Activated CD4-positive, alpha-beta memory T cell treated with anti-CD3 and anti-CD28 coated beads for 36 hours (primary cell): ENCODE results near the gene PLXNA4. TPM values are rescaled to one million over a fixed set of nuclear protein-coding genes. Genes with fewer than 3 reads are reported as not detected.

Source experiments
- CTCF ChIA-PET: fragments of 350-600 bp; sonication (Branson Sonifier 250); formaldehyde crosslinking; loops from one replicate; lab custom pipeline; 2021; ENCODE audit warnings: antibody characterized with exemption, inconsistent platforms; lab: Charles Lee
- POLR2A ChIA-PET: fragments of 350-600 bp; sonication (Branson Sonifier 250); formaldehyde crosslinking; loops from one replicate; lab custom pipeline; 2021; ENCODE audit warnings: antibody characterized with exemption; lab: Charles Lee
- DNase-seq: peaks from one replicate; pipeline ENCODE4 v3.0.0-alpha.2; 2020
- H3K27ac Mint-ChIP-seq: one replicate; pipeline ENCODE4 v1.8.0; 2021; ENCODE audit warnings: mixed read lengths
- H3K27me3 Mint-ChIP-seq: one replicate; pipeline ENCODE4 v1.8.0; 2021; ENCODE audit warnings: mixed read lengths
- H3K36me3 Mint-ChIP-seq: one replicate; pipeline ENCODE4 v1.8.0; 2021; ENCODE audit warnings: mixed read lengths
- H3K4me1 Mint-ChIP-seq: one replicate; pipeline ENCODE4 v1.8.0; 2021; ENCODE audit warnings: low read depth, mixed read lengths
- H3K4me3 Mint-ChIP-seq: one replicate; pipeline ENCODE4 v1.8.0; 2021; ENCODE audit warnings: mild to moderate bottlenecking, mixed read lengths
- H3K9me3 Mint-ChIP-seq: one replicate; pipeline ENCODE4 v1.8.0; 2021; ENCODE audit warnings: mixed read lengths
- intact Hi-C: fragments of 100-400 bp; cut with micrococcal nuclease; formaldehyde crosslinking; loops from one replicate; pipeline ENCODE4 v1.15.1; 2023
- total RNA-seq, 2 experiments: library from RNA; stranded (reverse); gene quantifications; one replicate each; pipeline ENCODE4 v1.2.3, GENCODE V29; 2021

The PLXNA4 gene
- total RNA-seq, 2 experiments from 2014 or later: 0.17 to 0.24 TPM

- ChIA-PET CTCF (no interaction called here), POLR2A (no interaction called here)
- Mint-ChIP-seq H3K4me3 (no peak overlapping the region), H3K36me3 (no peaks in the 10 kb centered on the region), H3K27ac (no peak overlapping the region), H3K27me3 (no peaks in the 10 kb centered on the region), H3K4me1 (no peaks in the 10 kb centered on the region), H3K9me3 (no peaks in the 10 kb centered on the region)
- intact Hi-C loops: no loop called here
- no peak for DNase-seq
These were observed 378.5 kb downstream of the PLXNA4 start for GRCh38 chr7:132197772-132198171.

- H3K27ac Mint-ChIP-seq: no peak overlapping the region
- H3K9me3 Mint-ChIP-seq: no peaks in the 10 kb centered on the region
These were observed 382.4 kb downstream of the PLXNA4 start for GRCh38 chr7:132193898-132194297.

DNA sequence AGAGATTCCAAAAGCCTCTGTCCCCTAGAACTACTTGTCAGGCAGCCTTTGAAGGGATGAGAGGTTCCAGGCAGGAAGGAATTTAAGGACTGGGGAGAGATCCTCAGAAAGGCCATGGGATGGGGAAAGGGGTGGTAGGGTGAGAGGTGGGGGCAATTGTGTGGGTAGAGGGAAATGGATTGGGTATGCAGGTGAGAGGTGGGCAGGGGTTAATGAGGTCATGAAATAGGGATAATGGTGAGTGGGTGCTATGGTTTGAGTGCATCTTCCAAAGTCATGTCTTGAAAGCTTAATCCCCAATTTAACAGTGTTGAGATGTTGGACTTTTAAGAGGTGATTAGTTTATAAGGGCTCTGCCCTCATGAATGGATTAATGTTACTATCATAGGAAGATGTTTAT is 383.5 kb downstream of the PLXNA4 start:
- Mint-ChIP-seq H3K9me3 (peaks cover 2% of the 10 kb centered on the region), H3K4me1 (no peaks in the 10 kb centered on the region), H3K27ac (no peak overlapping the region), H3K27me3 (no peaks in the 10 kb centered on the region), H3K4me3 (no peak overlapping the region), H3K36me3 (no peaks in the 10 kb centered on the region)
- intact Hi-C loops: no loop called here
- no peak for DNase-seq
- POLR2A ChIA-PET: no interaction called here
- CTCF ChIA-PET: no interaction called here

More at GRCh38 chr7:132193898-132194297, 382.4 kb downstream of the PLXNA4 start:
- no peaks in the 10 kb centered on the region for H3K27me3 Mint-ChIP-seq
- ChIA-PET CTCF (no interaction called here), POLR2A (no interaction called here)
- no peaks in the 10 kb centered on the region for H3K4me1 Mint-ChIP-seq
- no peaks in the 10 kb centered on the region for H3K36me3 Mint-ChIP-seq
- no peak for DNase-seq
- H3K4me3 Mint-ChIP-seq: no peak overlapping the region
- intact Hi-C loops: no loop called here

DNA sequence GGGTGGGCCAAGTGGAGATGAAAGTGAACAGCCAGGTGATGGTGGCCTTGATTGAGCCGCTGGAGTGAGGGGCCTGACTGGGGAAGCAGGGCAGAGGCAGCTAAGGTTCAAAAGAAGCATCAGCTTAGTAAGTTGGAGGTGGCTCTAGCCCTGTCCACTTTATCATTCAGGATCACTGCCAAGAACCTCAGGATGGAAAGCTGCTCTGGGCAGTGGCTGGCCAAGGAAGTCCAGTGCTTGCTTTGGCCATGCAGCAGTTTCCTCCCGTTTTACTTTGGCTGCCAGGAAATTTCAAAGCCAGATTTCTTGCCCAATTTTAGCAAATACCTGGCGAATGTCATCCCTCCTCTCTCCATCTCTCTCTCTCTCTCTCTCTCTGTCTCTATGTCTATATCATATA is 384.9 kb downstream of the PLXNA4 start:
- POLR2A ChIA-PET: no interaction called here
- H3K27me3 Mint-ChIP-seq: no peaks in the 10 kb centered on the region

DNA sequence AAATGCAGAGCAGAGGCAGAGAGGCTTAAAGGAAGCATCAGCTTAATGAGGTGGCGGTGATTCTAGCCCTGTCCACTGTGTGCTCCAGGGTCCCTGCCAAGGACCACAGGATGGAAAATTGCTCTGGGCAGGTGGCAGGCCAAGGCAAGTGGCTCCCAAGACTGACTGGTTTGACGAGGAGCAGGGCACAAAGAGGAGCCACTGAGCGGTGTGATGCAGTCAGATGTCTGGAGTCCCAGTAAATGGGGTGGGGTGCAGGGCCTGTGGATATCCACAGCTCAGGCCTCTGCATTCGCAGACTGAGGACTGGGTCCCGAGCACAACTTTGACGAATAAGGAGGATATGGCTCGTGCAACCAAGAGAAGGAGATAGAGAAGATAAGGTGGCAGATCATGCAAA is 385.6 kb downstream of the PLXNA4 start:
- intact Hi-C loops: no loop called here
- Mint-ChIP-seq H3K27me3 (no peaks in the 10 kb centered on the region), H3K4me1 (no peaks in the 10 kb centered on the region), H3K9me3 (peaks cover 10% of the 10 kb centered on the region), H3K27ac (no peak overlapping the region), H3K36me3 (no peaks in the 10 kb centered on the region), H3K4me3 (no peak overlapping the region)
- DNase-seq: no peak
- ChIA-PET POLR2A (no interaction called here), CTCF (no interaction called here)

More for the DNA sequence above, 384.9 kb downstream of the PLXNA4 start:
- CTCF ChIA-PET: no interaction called here
- H3K4me1 Mint-ChIP-seq: no peaks in the 10 kb centered on the region
- H3K4me3 Mint-ChIP-seq: no peak overlapping the region
- H3K27ac Mint-ChIP-seq: no peak overlapping the region
- no peak for DNase-seq
- peaks cover 10% of the 10 kb centered on the region for H3K9me3 Mint-ChIP-seq
- H3K36me3 Mint-ChIP-seq: no peaks in the 10 kb centered on the region
- intact Hi-C loops: no loop called here

DNA sequence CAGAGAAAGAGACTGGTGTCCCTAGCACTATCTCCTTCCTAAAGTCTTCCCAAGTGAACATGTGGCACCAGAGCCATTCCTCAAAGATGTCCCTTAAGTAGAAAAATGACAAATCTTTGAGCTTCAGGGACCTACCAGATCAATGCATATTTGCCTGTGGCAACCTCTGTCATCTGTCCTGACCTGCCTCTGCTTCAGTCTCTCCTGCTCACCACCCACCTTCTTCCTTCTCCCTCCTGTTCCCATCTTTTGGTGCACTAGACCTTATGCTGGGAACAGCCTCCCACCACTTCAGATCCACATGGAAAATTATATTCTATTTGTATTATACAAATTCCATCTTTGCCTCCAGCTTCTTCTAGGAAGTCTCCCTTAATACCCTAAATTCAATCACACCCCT is 386.4 kb downstream of the PLXNA4 start:
- no peak overlapping the region for H3K4me3 Mint-ChIP-seq
- intact Hi-C loops: no loop called here
- H3K36me3 Mint-ChIP-seq: no peaks in the 10 kb centered on the region
- ChIA-PET POLR2A (no interaction called here), CTCF (no interaction called here)
- no peaks in the 10 kb centered on the region for H3K4me1 Mint-ChIP-seq
- no peaks in the 10 kb centered on the region for H3K27me3 Mint-ChIP-seq
- no peak for DNase-seq
- no peak overlapping the region for H3K27ac Mint-ChIP-seq
- peaks cover 10% of the 10 kb centered on the region for H3K9me3 Mint-ChIP-seq

GRCh38 chr7:132187869-132188789 is 388.1 kb downstream of the PLXNA4 start:
- ChIA-PET CTCF (no interaction called here), POLR2A (no interaction called here)
- Mint-ChIP-seq H3K27ac (no peak overlapping the region), H3K9me3 (peaks cover 10% of the 10 kb centered on the region), H3K27me3 (no peaks in the 10 kb centered on the region), H3K36me3 (no peaks in the 10 kb centered on the region), H3K4me3 (no peak overlapping the region), H3K4me1 (no peaks in the 10 kb centered on the region)
- DNase-seq: no peak
- intact Hi-C loops: no loop called here

- H3K4me3 Mint-ChIP-seq: no peak overlapping the region
- no peaks in the 10 kb centered on the region for H3K36me3 Mint-ChIP-seq
- DNase-seq: no peak
- ChIA-PET CTCF (no interaction called here), POLR2A (no interaction called here)
- H3K27ac Mint-ChIP-seq: no peak overlapping the region
- intact Hi-C loops: no loop called here
- H3K9me3 Mint-ChIP-seq: peaks cover 10% of the 10 kb centered on the region
- H3K4me1 Mint-ChIP-seq: no peaks in the 10 kb centered on the region
- no peaks in the 10 kb centered on the region for H3K27me3 Mint-ChIP-seq
These were observed 388.9 kb downstream of the PLXNA4 start for GRCh38 chr7:132187391-132187790.

- intact Hi-C loops: no loop called here
- no peak overlapping the region for H3K27ac Mint-ChIP-seq
- ChIA-PET POLR2A (no interaction called here), CTCF (no interaction called here)
- no peaks in the 10 kb centered on the region for H3K27me3 Mint-ChIP-seq
- peaks cover 10% of the 10 kb centered on the region for H3K9me3 Mint-ChIP-seq
- H3K36me3 Mint-ChIP-seq: no peaks in the 10 kb centered on the region
- no peaks in the 10 kb centered on the region for H3K4me1 Mint-ChIP-seq
- H3K4me3 Mint-ChIP-seq: no peak overlapping the region
- DNase-seq: no peak
These were observed 391.1 kb downstream of the PLXNA4 start for GRCh38 chr7:132185150-132185549.

GRCh38 chr7:132183781-132184380 is 392.4 kb downstream of the PLXNA4 start:
- Mint-ChIP-seq H3K27me3 (no peaks in the 10 kb centered on the region), H3K27ac (no peak overlapping the region), H3K4me1 (no peaks in the 10 kb centered on the region), H3K36me3 (no peaks in the 10 kb centered on the region), H3K9me3 (peaks cover 10% of the 10 kb centered on the region), H3K4me3 (no peak overlapping the region)
- intact Hi-C loops: no loop called here
- CTCF ChIA-PET: no interaction called here
- POLR2A ChIA-PET: no interaction called here
- DNase-seq: no peak

- peaks cover 10% of the 10 kb centered on the region for H3K9me3 Mint-ChIP-seq
- no peak for DNase-seq
- POLR2A ChIA-PET: no interaction called here
- intact Hi-C loops: no loop called here
- H3K4me3 Mint-ChIP-seq: no peak overlapping the region
- no peaks in the 10 kb centered on the region for H3K27me3 Mint-ChIP-seq
- no peaks in the 10 kb centered on the region for H3K4me1 Mint-ChIP-seq
- CTCF ChIA-PET: no interaction called here
- H3K27ac Mint-ChIP-seq: no peak overlapping the region
- H3K36me3 Mint-ChIP-seq: no peaks in the 10 kb centered on the region
These were observed 393.3 kb downstream of the PLXNA4 start for GRCh38 chr7:132182992-132183391.

GRCh38 chr7:132181946-132182685 is 394.2 kb downstream of the PLXNA4 start:
- CTCF ChIA-PET: no interaction called here
- H3K9me3 Mint-ChIP-seq: peaks cover 6% of the 10 kb centered on the region
- no peak for DNase-seq
- H3K27me3 Mint-ChIP-seq: no peaks in the 10 kb centered on the region
- no peak overlapping the region for H3K4me3 Mint-ChIP-seq
- no peaks in the 10 kb centered on the region for H3K36me3 Mint-ChIP-seq
- POLR2A ChIA-PET: no interaction called here
- no peaks in the 10 kb centered on the region for H3K4me1 Mint-ChIP-seq
- no peak overlapping the region for H3K27ac Mint-ChIP-seq
- intact Hi-C loops: no loop called here
